Measurements from ENCODE around the gene ZFAND3.

GRCh38 chr6:37988696-37989095, 169.2 kb downstream of the ZFAND3 start:
- TF ChIP-seq POLR2AphosphoS5 (IDR thresholded peaks at IDR 0.05; ENCODE audit: low read depth) (no peak), REST (IDR thresholded peaks at IDR 0.05; ENCODE audit: unreplicated experiment) (no peak), CTCF (conservative IDR thresholded peaks at IDR 0.05; ENCODE audit: low read depth in 2 of 2) (no peak), CREB1 (CRISPR knock-in tag; IDR thresholded peaks at IDR 0.05; ENCODE audit: low read depth) (no peak), NANOG (IDR thresholded peaks at IDR 0.05; ENCODE audit: borderline replicate concordance) (no peak), JUNB (IDR thresholded peaks at IDR 0.05; ENCODE audit: unreplicated experiment) (no peak), EZH2 (IDR thresholded peaks at IDR 0.05; ENCODE audit: low read depth, unreplicated experiment) (no peak), EZH2phosphoT487 (IDR thresholded peaks at IDR 0.05; ENCODE audit: unreplicated experiment) (no peak), ZNF114 (CRISPR knock-in tag; IDR thresholded peaks at IDR 0.05) (no peak)
- TF ChIP-seq, protein P1, sequence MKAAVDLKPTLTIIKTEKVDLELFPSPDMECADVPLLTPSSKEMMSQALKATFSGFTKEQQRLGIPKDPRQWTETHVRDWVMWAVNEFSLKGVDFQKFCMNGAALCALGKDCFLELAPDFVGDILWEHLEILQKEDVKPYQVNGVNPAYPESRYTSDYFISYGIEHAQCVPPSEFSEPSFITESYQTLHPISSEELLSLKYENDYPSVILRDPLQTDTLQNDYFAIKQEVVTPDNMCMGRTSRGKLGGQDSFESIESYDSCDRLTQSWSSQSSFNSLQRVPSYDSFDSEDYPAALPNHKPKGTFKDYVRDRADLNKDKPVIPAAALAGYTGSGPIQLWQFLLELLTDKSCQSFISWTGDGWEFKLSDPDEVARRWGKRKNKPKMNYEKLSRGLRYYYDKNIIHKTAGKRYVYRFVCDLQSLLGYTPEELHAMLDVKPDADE (IDR thresholded peaks at IDR 0.05), result no peak

All from GM23338 (cell line).